GM12874 (cell line): ENCODE data around the gene TTC9C.
A peak's percentile ranks its signal among the peaks of the same experiment; 100 is the strongest.

Experiments
- CTCF ChIP-seq: IDR thresholded peaks from 2 replicates; pipeline ENCODE4 v1.5.1; 2011; ENCODE audit warnings: low read depth, mild to moderate bottlenecking, control low read depth, low read length, moderate library complexity; ENCODE audit not compliant: insufficient read depth

TTC9C gene

DNA sequence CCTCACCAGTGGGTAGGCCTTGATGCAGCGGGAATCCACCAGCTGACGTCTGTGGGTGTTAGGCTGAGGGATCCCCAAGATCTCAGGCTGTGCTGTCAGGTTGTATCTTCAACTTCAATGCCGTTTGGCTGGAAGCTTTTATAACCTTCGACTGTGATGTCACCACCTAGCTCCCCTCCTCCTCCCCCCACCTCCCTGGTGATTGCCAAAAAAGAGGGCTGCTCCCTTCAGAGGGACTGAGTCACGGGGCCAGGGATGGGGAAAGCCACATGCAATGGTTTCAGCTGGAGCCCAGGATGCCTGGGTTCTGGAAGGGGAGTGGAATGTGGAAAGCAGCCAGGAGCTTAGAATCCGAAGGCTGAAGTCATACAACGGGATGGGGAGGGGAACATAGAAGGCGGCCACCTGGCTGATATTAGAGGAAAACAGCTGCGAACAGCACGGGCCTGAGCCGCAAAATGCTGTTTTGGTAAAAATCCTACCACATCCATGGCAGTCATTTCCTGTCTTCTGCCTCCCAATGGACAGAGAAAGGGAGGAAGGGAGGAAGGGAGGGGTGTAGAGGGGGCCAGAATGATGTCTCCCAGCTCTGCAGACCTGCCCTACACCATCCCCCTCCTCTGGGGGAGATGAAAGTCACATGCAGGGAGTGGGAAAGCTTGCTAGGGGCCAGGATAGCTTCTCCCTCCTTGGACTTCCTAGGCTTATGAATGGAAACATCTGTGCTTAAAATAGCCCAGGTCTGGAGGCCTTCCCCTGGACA lies 38.7 kb upstream of the TTC9C start, which contains the start of gene LRRN4CL:
LRRN4CL (minus strand) TSS at position 110 of the 763 bp plus-strand sequence. CDS start 1,022 bp downstream, outside the sequence.
- TF ChIP-seq CTCF, result no peak

GRCh38 chr11:62694455-62695167 lies 33.7 kb upstream of the TTC9C start:
- TF ChIP-seq CTCF, result peak; percentile 77

GRCh38 chr11:62702246-62702645 lies 26.0 kb upstream of the TTC9C start:
- no peak for TF ChIP-seq CTCF

DNA sequence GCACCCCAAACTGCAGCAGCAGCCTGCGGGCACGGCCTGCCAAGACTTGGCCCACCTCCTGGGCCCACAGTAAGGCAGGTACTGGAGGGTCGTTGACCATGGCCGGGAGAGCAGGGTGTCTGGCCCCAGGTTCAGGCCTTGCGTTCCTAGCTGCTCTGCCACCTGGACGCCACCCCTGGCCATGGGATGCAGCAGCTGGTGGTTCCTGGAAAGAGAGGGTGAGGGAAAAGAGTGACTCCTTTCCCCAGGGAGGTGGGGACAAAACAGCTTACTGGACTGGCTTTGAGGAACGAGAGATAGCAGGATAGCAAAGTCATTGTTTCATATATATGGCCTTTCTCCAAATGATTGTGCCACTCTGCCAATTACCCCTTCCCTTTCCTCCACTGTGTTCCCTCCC lies 22.9 kb upstream of the TTC9C start:
- no peak for TF ChIP-seq CTCF

GRCh38 chr11:62705880-62706849 lies 22.1 kb upstream of the TTC9C start:
- no peak for TF ChIP-seq CTCF

DNA sequence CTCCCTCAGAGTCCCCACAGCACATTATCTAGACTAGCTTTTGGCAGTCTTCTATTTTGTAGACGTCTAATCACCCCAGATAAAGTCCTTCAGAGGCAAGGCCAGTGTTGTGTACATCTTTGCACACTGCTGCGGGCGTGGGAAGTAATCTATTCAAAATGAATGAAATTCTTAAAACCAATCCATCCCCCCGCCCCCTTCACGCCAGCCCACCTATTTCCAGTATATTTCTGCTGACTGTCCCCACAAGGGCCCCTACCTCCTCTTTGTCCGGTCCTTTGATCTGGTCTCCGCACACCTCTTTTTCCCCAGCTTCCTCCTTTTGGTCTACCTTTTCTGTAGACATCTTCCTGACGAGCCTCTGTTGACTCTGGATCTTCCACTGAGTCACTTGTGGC lies 21.4 kb upstream of the TTC9C start:
- TF ChIP-seq CTCF, result no peak
